SK-N-SH (cell line): ENCODE measurements around the gene SPDEF.

Source experiments
- CTCF ChIP-seq: fragments of 200-600 bp; sonication (generic); IDR thresholded peaks from 2 replicates; pipeline ENCODE4 v1.6.1; 2017; ENCODE audit warnings: antibody characterized with exemption, mild to moderate bottlenecking, moderate library complexity
- EZH2phosphoT487 ChIP-seq: fragments of 200-600 bp; sonication (generic); IDR thresholded peaks from 2 replicates; pipeline ENCODE4 v1.6.1; 2017; ENCODE audit warnings: low read depth, mixed run types, mild to moderate bottlenecking, antibody characterized with exemption, moderate library complexity, borderline replicate concordance
- NFIC ChIP-seq: IDR thresholded peaks from 2 replicates; pipeline ENCODE4 v1.4.0; 2012; ENCODE audit warnings: borderline replicate concordance
- TAF1 ChIP-seq: IDR thresholded peaks from 2 replicates; pipeline ENCODE4 v1.6.1; 2012; ENCODE audit warnings: low read depth, mild to moderate bottlenecking, low read length, moderate library complexity, borderline replicate concordance
- USF2 ChIP-seq: fragments of 150-350 bp; IDR thresholded peaks from 2 replicates; pipeline ENCODE4 v1.6.1; 2017; ENCODE audit warnings: antibody characterized with exemption, low read length, low read depth, borderline replicate concordance
- YY1 ChIP-seq: IDR thresholded peaks from 2 replicates; pipeline ENCODE4 v1.4.0; 2012; ENCODE audit warnings: low read depth, mild to moderate bottlenecking

GRCh38 chr6:34489207-34489805 is 66.8 kb downstream of the SPDEF start:
- TF ChIP-seq EZH2phosphoT487, result no peak
- TF ChIP-seq YY1, result no peak
- no peak for TF ChIP-seq CTCF
- TF ChIP-seq TAF1, result no peak
- no peak for TF ChIP-seq NFIC
- no peak for TF ChIP-seq USF2
